ENCODE results near the gene CAMK2D.

DNA sequence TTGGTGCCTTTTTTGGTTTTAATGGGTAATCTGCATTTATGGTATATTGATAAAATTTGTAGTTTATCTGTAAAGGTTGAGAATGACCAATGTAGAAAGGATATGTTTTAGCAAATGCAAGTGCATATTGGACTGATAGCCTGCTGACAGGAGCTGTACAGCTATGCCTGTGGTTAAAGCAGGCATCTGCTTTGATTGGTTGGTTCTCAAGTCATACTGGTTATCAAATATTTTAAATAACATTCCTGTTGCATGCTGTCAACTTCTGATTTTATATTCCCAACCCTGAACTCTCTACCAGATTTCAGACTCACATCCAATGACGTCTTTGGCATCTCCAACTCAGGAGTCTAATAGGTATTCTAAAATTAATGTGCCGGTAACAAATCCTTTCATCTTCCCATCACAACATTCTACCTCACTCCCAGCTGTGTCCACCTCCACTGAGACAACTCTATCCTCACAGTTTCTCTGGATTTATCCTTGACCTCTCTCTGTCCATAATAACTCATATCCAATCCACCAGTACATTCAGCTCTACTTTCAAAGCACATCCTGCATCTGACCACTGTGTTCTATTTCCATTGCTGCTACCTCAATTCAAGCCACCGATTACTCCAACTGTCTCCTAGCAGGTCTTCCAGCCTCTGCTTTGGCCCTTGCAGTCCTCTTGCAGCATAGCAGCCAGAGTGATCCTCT lies 125.7 kb downstream of the CAMK2D start:
- TF ChIP-seq POLR2AphosphoS5 (IDR thresholded peaks at IDR 0.05; ENCODE audit: borderline replicate concordance, low read depth, low read length) (no peak), EZH2 (IDR thresholded peaks at IDR 0.05) (no peak)
